Neural cell (in vitro differentiated cells): ENCODE data around the gene KDM4B. TPM values are rescaled to one million over a fixed set of nuclear protein-coding genes. Genes with fewer than 3 reads are reported as not detected.

Source experiments
- H2AFZ ChIP-seq: fragments of 200-600, 300-800 bp; sonication (generic), shearing (Covaris generic); 2 replicates; pipeline ENCODE4 v1.6.0; 2014; ENCODE audit warnings: low read depth, mild to moderate bottlenecking, antibody characterized with exemption, low read length, moderate library complexity
- H3F3A ChIP-seq: fragments of 200-600 bp; shearing (Covaris generic); 2 replicates; pipeline ENCODE4 v1.6.1; 2016; ENCODE audit warnings: mild to moderate bottlenecking, moderate library complexity, mixed read lengths, antibody characterized with exemption, low read length; ENCODE audit not compliant: insufficient read depth, poor library complexity, severe bottlenecking
- H3K27ac ChIP-seq: fragments of 200-600, 300-800 bp; sonication (generic), shearing (Covaris generic); 2 replicates; pipeline ENCODE4 v1.5.1; 2014; ENCODE audit warnings: mild to moderate bottlenecking, low read length, moderate library complexity
- H3K27me3 ChIP-seq: fragments of 300-800, 200-600 bp; sonication (generic), shearing (Covaris generic); 2 replicates; pipeline ENCODE4 v1.6.0; 2014; ENCODE audit warnings: mild to moderate bottlenecking, low read depth, low read length, moderate library complexity; ENCODE audit not compliant: insufficient read depth
- H3K36me3 ChIP-seq: fragments of 300-800, 200-600 bp; sonication (generic), shearing (Covaris generic); 2 replicates; pipeline ENCODE4 v1.5.1; 2014; ENCODE audit warnings: mild to moderate bottlenecking, antibody characterized with exemption, low read length, moderate library complexity; ENCODE audit not compliant: insufficient read depth
- H3K4me2 ChIP-seq: fragments of 300-800, 200-600 bp; sonication (generic), shearing (Covaris generic); 2 replicates; pipeline ENCODE4 v1.6.0; 2014; ENCODE audit warnings: mild to moderate bottlenecking, low read length
- H3K4me3 ChIP-seq: fragments of 300-800, 200-600 bp; sonication (generic), shearing (Covaris generic); 2 replicates; pipeline ENCODE4 v1.5.1; 2014; ENCODE audit warnings: mild to moderate bottlenecking, low read length, moderate library complexity
- H3K79me2 ChIP-seq: fragments of 200-600 bp; shearing (Covaris generic); replicated peaks from 2 replicates; pipeline ENCODE4 v1.6.0; 2014; ENCODE audit warnings: mild to moderate bottlenecking, low read length, moderate library complexity; ENCODE audit not compliant: insufficient read depth
- H3K9ac ChIP-seq: fragments of 300-800, 200-600 bp; sonication (generic), shearing (Covaris generic); 2 replicates; pipeline ENCODE4 v1.6.1; 2016; ENCODE audit warnings: mild to moderate bottlenecking, low read length, mixed read lengths
- H3K9me2 ChIP-seq: fragments of 200-600 bp; shearing (Covaris generic); 2 replicates; pipeline ENCODE4 v1.6.1; 2016; ENCODE audit warnings: mild to moderate bottlenecking, low read length, mixed read lengths; ENCODE audit not compliant: insufficient read depth
- H3K9me3 ChIP-seq: fragments of 200-600, 300-800 bp; sonication (generic), shearing (Covaris generic); 2 replicates; pipeline ENCODE4 v1.6.1; 2016; ENCODE audit warnings: mild to moderate bottlenecking, mixed run types, low read length, moderate library complexity, mixed read lengths
- H4K20me1 ChIP-seq: fragments of 200-600 bp; shearing (Covaris generic); 2 replicates; pipeline ENCODE4 v1.6.1; 2016; ENCODE audit warnings: mild to moderate bottlenecking, mixed run types; ENCODE audit not compliant: insufficient read depth
- CTCF ChIP-seq: fragments of 450-650 bp; IDR thresholded peaks from 2 replicates; pipeline ENCODE4 v1.5.1; 2014; ENCODE audit warnings: antibody characterized with exemption, mild to moderate bottlenecking, moderate library complexity; ENCODE audit not compliant: poor library complexity, severe bottlenecking
- EP300 ChIP-seq: fragments of 450-650 bp; conservative IDR thresholded peaks from 2 replicates; pipeline ENCODE4 v1.6.1; 2014; ENCODE audit warnings: antibody characterized with exemption, mild to moderate bottlenecking, moderate library complexity; ENCODE audit not compliant: poor library complexity, severe bottlenecking
- EZH2 ChIP-seq: fragments of 200-600, 300-800 bp; shearing (Covaris generic), sonication (generic); IDR thresholded peaks from 2 replicates; pipeline ENCODE4 v1.6.1; 2014; ENCODE audit warnings: antibody characterized with exemption, low read length, borderline replicate concordance, mild to moderate bottlenecking; ENCODE audit not compliant: insufficient read depth, poor library complexity, severe bottlenecking
- MXI1 ChIP-seq: fragments of 450-650 bp; conservative IDR thresholded peaks from 2 replicates; pipeline ENCODE4 v1.6.1; 2014; ENCODE audit warnings: antibody characterized with exemption, mild to moderate bottlenecking; ENCODE audit not compliant: poor library complexity, severe bottlenecking
- POLR2AphosphoS5 ChIP-seq: IDR thresholded peaks from 2 replicates; pipeline ENCODE4 v1.6.1; 2012
- RAD21 ChIP-seq: fragments of 450-650 bp; conservative IDR thresholded peaks from 2 replicates; pipeline ENCODE4 v1.6.1; 2014; ENCODE audit warnings: antibody characterized with exemption, mild to moderate bottlenecking, moderate library complexity
- REST ChIP-seq: IDR thresholded peaks from 2 replicates; pipeline ENCODE4 v1.6.1; 2012; ENCODE audit warnings: borderline replicate concordance
- SMC3 ChIP-seq: fragments of 450-650 bp; conservative IDR thresholded peaks from 2 replicates; pipeline ENCODE4 v1.6.1; 2014; ENCODE audit warnings: antibody characterized with exemption, mild to moderate bottlenecking, moderate library complexity; ENCODE audit not compliant: poor library complexity
- TAF1 ChIP-seq: IDR thresholded peaks from 2 replicates; pipeline ENCODE4 v1.6.1; 2012; ENCODE audit warnings: low read depth
- polyA plus RNA-seq: library from polyadenylated mRNA; depleted of rRNA; stranded (reverse); fragments of >200 nt; gene quantifications from 2 replicates; pipeline ENCODE4 v1.2.3, GENCODE V29; 2014

The KDM4B gene
- polyA plus RNA-seq, 1 donor from 2014 or later: 19.1 TPM

- Histone ChIP-seq H4K20me1 (peaks cover 9% of the 10 kb centered on the region), H3K9ac (no peak overlapping the region), H3K27ac (no peak overlapping the region), H3K27me3 (no peaks in the 10 kb centered on the region), H3K4me3 (no peak overlapping the region), H3F3A (no peaks in the 10 kb centered on the region), H2AFZ (no peak overlapping the region), H3K9me2 (no peaks in the 10 kb centered on the region), H3K4me2 (no peak overlapping the region), H3K79me2 (peaks cover 74% of the 10 kb centered on the region), H3K36me3 (no peaks in the 10 kb centered on the region), H3K9me3 (no peaks in the 10 kb centered on the region)
- TF ChIP-seq TAF1 (no peak), RAD21 (no peak), EZH2 (no peak), MXI1 (no peak), CTCF (no peak), SMC3 (no peak), EP300 (no peak), REST (no peak), POLR2AphosphoS5 (no peak)
These were observed 12.1 kb downstream of the KDM4B start for GRCh38 chr19:4980838-4981680.

GRCh38 chr19:4981681-4981958 is 12.7 kb downstream of the KDM4B start:
- no peaks in the 10 kb centered on the region for H3K9me3 ChIP-seq
- peaks cover 73% of the 10 kb centered on the region for H3K79me2 ChIP-seq
- no peaks in the 10 kb centered on the region for H3F3A ChIP-seq
- H3K4me2 ChIP-seq: no peak overlapping the region
- no peak overlapping the region for H3K9ac ChIP-seq
- no peak for TF ChIP-seq POLR2AphosphoS5
- no peak for TF ChIP-seq CTCF
- no peak for TF ChIP-seq TAF1
- TF ChIP-seq EP300: no peak
- TF ChIP-seq REST: no peak
- TF ChIP-seq MXI1: no peak
- no peak for TF ChIP-seq RAD21
- no peak for TF ChIP-seq EZH2
- no peak for TF ChIP-seq SMC3
- H2AFZ ChIP-seq: no peak overlapping the region
- no peaks in the 10 kb centered on the region for H3K9me2 ChIP-seq
- H3K27me3 ChIP-seq: no peaks in the 10 kb centered on the region
- no peak overlapping the region for H3K27ac ChIP-seq
- H3K36me3 ChIP-seq: no peaks in the 10 kb centered on the region
- H3K4me3 ChIP-seq: no peak overlapping the region
- peaks cover 10% of the 10 kb centered on the region for H4K20me1 ChIP-seq
